Frontal cortex (tissue), 4 donors: ENCODE measurements around the gene ABTB1. TPM values are rescaled to one million over a fixed set of nuclear protein-coding genes. Genes with fewer than 3 reads are reported as not detected.

ENCODE experiments used
- DNase-seq, 2 donors: peaks; one replicate each; pipeline ENCODE4 v3.0.0; 2012; ENCODE audit warnings: low spot score in 2 of 2
- FAIRE-seq: peaks from 2 replicates; lab custom pipeline; 2012; peaks lifted over from hg19 to GRCh38; lab: Jason Lieb, UNC
- total RNA-seq: library from RNA; depleted of rRNA; stranded (reverse); fragments of >200 nt; gene quantifications from one replicate; pipeline ENCODE4 v1.2.3, GENCODE V29; 2014
- donor health status: control.
- donor health status: control.
- donor health status: control.

The ABTB1 gene
- total RNA-seq, 1 donor from 2014 or later, result 6.5 TPM

- FAIRE-seq (no peak), DNase-seq (no peak)
Observed at GRCh38 chr3:127684871-127685707, 12.3 kb downstream of the ABTB1 start.

DNA sequence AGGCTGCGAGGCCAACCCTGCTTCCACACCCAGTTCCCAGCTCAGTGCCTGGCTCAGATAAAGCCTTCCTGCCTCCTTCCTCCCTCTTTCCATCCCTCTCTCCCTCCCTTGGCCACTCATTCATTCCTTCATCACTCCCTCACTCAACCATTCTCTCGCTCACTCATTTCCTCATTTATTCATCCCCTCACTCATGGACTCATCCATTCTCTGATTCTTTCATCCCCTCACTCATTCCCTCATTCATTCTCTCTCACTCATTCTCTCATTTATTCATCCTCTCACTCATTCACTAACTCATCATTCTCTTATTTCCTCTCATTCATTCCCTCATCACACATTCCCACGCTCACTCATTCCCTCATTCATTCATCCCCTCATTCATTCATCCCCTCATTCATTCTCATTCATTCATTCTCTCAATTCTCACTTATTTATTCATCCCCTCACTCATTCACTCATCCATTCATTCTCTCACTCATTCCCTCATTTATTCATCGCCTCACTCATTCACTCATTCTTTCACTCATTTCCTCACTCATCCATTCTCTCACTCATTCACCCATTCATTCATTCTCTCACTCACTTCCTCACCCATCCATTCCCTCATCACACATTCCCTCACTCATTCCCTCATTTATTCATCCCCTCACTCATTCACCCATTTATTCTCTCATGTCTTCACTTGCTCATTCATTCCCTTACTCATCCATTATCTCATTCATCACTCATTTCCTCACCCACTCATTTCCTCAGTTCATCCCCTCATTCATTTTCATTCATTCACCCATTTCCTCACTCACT lies 13.2 kb downstream of the ABTB1 start:
- DNase-seq, result no peak
- FAIRE-seq, result no peak

GRCh38 chr3:127686512-127686894 lies 13.8 kb downstream of the ABTB1 start:
- FAIRE-seq, result no peak
- DNase-seq, result no peak

DNA sequence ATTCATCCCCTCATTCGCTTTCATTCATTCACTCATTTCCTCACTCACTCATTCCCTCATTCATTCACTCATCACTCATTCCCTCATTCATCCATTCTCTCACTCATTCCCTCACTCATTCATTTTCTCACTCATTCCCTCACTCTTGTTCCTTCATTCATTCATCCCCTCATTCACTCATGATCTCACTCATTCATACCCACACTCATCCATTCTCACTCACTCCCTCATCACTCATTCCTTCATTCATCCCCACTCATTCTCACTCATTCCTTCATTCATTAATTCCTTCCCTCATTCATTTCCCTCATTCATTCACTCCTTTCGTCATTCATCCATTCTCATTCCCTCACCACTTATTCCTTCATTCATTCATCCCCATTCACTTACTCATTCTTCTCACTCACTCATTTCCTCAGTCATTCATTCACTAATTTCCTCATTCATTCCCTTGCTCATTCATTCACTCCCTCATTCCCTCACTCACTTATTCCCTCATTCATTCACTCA lies 14.5 kb downstream of the ABTB1 start:
- no peak for FAIRE-seq

GRCh38 chr3:127688022-127688415 lies 15.3 kb downstream of the ABTB1 start:
- no peak for DNase-seq
- FAIRE-seq, result no peak

More for the DNA sequence above, 14.5 kb downstream of the ABTB1 start:
- DNase-seq, result no peak

GRCh38 chr3:127688416-127689265 lies 15.9 kb downstream of the ABTB1 start:
- FAIRE-seq (no peak), DNase-seq (no peak)

GRCh38 chr3:127689266-127689860 lies 16.6 kb downstream of the ABTB1 start:
- FAIRE-seq, result no peak
- DNase-seq, result no peak

- DNase-seq (no peak), FAIRE-seq (no peak)
Observed at GRCh38 chr3:127690106-127690505, 17.4 kb downstream of the ABTB1 start.

GRCh38 chr3:127690823-127691452 lies 18.2 kb downstream of the ABTB1 start:
- no peak for FAIRE-seq
- DNase-seq, result no peak

- DNase-seq (no peak), FAIRE-seq (no peak)
Observed at GRCh38 chr3:127691489-127691888, 18.7 kb downstream of the ABTB1 start.

DNA sequence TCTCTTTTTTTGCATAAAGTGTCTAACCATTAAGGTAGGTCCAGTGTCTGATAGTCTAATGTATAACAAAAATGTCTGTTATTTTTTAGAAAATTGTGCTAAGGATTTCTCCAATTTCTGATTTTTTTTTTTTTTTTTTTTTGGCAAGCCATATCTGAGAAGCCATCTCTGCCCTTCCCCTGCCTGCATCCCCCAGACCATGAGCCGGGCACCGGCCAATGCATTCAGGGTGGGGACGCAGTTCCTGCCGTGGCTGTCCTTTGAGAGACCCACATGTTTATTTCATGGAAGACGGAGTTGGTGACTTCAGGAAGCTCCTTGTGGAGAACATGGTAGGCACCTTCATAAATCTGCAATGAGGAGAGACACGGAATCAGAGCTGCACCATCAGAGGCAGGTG lies 19.2 kb downstream of the ABTB1 start:
- no peak for FAIRE-seq

GRCh38 chr3:127692501-127693335 lies 20.0 kb downstream of the ABTB1 start:
- FAIRE-seq (no peak), DNase-seq (no peak)

More for the DNA sequence above, 19.2 kb downstream of the ABTB1 start:
- DNase-seq, result no peak

- FAIRE-seq (no peak), DNase-seq (no peak)
Observed at GRCh38 chr3:127693336-127693843, 20.6 kb downstream of the ABTB1 start.

DNA sequence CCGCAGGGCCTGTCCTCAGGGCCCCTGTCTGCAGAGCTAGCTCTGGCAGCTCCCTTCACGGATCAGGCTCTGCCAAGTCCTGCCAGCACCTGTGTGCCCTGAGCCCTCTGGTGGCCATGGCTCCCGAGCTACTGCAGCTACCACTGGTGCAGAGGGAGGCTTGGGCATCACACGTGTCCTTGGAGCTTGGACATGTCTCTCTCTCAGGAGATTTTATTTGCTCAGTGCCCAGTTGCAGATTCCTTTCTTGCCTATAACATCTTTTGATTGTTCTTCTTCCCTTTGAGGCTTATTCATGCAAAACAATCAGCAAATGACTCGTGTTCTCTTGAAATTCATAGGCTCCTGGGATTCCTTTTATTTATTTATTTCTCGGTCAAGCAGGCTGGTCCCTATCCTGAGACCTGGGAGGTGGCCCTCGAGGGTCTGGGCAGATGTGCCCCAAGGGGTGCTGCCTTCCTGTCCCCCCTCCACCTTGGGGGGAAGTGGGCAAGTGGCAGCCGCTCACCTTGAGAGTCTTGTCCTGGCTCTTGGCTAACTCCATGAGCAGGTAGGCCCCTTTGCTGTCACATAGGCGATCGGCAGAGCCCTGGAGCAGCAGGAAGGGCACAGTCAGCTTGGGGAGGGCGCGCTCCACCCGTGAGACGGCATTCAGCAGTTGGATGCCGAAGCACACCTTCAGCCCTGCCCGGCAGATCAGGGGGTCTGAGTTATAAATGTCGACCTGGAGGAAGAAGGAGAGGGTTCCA lies 21.9 kb downstream of the ABTB1 start:
- FAIRE-seq (no peak), DNase-seq (no peak)

- FAIRE-seq, result no peak
- peak; percentile 50 to 54 for DNase-seq
Observed at GRCh38 chr3:127697551-127698240, 24.9 kb downstream of the ABTB1 start.

- no peak for DNase-seq
- FAIRE-seq, result no peak
Observed at GRCh38 chr3:127698286-127698685, 25.5 kb downstream of the ABTB1 start.
